H1 (cell line): Measurements from ENCODE around the gene CUX1. TPM values are rescaled to one million over a fixed set of nuclear protein-coding genes. Genes with fewer than 3 reads are reported as not detected.
A peak's percentile ranks its signal among the peaks of the same experiment; 100 is the strongest.
"Not testable (repeated sequence)": the region's sequence is repeated elsewhere in the genome, so short reads cannot be mapped to it uniquely, and the experiment has no call there.

ENCODE experiments used
- CTCF ChIA-PET: fragments of 300-600 bp; sonication (Branson Sonifier 250); formaldehyde crosslinking; loops from one replicate; lab custom pipeline; 2021; ENCODE audit not compliant: partially characterized antibody; lab: Charles Lee
- POLR2A ChIA-PET: fragments of 300-600 bp; sonication (Branson Sonifier 250); formaldehyde crosslinking; loops from one replicate; lab custom pipeline; 2021; ENCODE audit warnings: inconsistent platforms; ENCODE audit not compliant: partially characterized antibody; lab: Charles Lee
- DNase-seq, 2 experiments: peaks; one replicate each; pipeline versions ENCODE4 v3.0.0 to v3.0.0-alpha.2; 2010 to 2022; ENCODE audit warnings: low spot score in 2 of 2, low read depth in 1 of 2, mixed read lengths in 1 of 2
- FAIRE-seq: peaks from 2 replicates; lab custom pipeline; 2011; peaks lifted over from hg19 to GRCh38; lab: Jason Lieb, UNC
- H2AFZ ChIP-seq: 2 replicates; pipeline ENCODE4 v1.8.1; 2012; ENCODE audit warnings: low read length, inconsistent platforms
- H2AK5ac ChIP-seq: 2 replicates; pipeline ENCODE4 v1.6.1; 2013; ENCODE audit warnings: low read depth, low read length
- H2BK120ac ChIP-seq: replicated peaks from 2 replicates; pipeline ENCODE3; 2013; ENCODE audit warnings: low read depth, low read length, inconsistent platforms
- H2BK12ac ChIP-seq: 2 replicates; pipeline ENCODE4 v1.6.1; 2013; ENCODE audit warnings: low read depth, low read length
- H2BK15ac ChIP-seq: 2 replicates; pipeline ENCODE4 v1.6.1; 2013; ENCODE audit warnings: low read length
- H2BK20ac ChIP-seq: 2 replicates; pipeline ENCODE4 v1.6.1; 2013; ENCODE audit warnings: low read length
- H2BK5ac ChIP-seq: 2 replicates; pipeline ENCODE4 v1.6.1; 2013; ENCODE audit warnings: low read depth, low read length
- H3K14ac ChIP-seq: 2 replicates; pipeline ENCODE4 v1.6.1; 2013; ENCODE audit warnings: inconsistent platforms; ENCODE audit not compliant: insufficient read length
- H3K18ac ChIP-seq: 2 replicates; pipeline ENCODE4 v1.6.1; 2013; ENCODE audit warnings: low read length; ENCODE audit errors: extremely low read depth
- H3K23ac ChIP-seq: 2 replicates; pipeline ENCODE4 v1.6.1; 2013; ENCODE audit warnings: inconsistent platforms; ENCODE audit not compliant: insufficient read length
- H3K23me2 ChIP-seq: 2 replicates; pipeline ENCODE4 v1.6.1; 2013; ENCODE audit warnings: low read depth, low read length
- H3K27ac ChIP-seq: 2 replicates; pipeline ENCODE4 v1.6.1; 2011; ENCODE audit warnings: low read depth, low read length, inconsistent platforms
- H3K27me3 ChIP-seq, 4 experiments: replicated peaks in 1 of 4; 1 replicate in 1 of 4; 2 replicates in 3 of 4; pipeline versions ENCODE4 v1.6.1 to v1.8.1; 2011 to 2013; ENCODE audit warnings: low read length in 3 of 4, mild to moderate bottlenecking in 3 of 4, inconsistent platforms in 2 of 4, mixed read lengths in 2 of 4, moderate library complexity in 1 of 4; ENCODE audit not compliant: control insufficient read depth in 3 of 4, insufficient read depth in 3 of 4; ENCODE audit errors: extremely low read depth in 1 of 4
- H3K36me3 ChIP-seq, 4 experiments: 2 replicates each; pipeline versions ENCODE4 v1.6.1 to v1.8.1; 2011 to 2013; ENCODE audit warnings: mild to moderate bottlenecking in 4 of 4, low read length in 3 of 4, moderate library complexity in 2 of 4, control low read depth in 1 of 4, inconsistent platforms in 1 of 4; ENCODE audit not compliant: insufficient read depth in 4 of 4, control insufficient read depth in 2 of 4
- H3K4ac ChIP-seq: replicated peaks from 2 replicates; pipeline ENCODE3; 2013; ENCODE audit warnings: low read length, low read depth, mixed read lengths, inconsistent platforms; ENCODE audit not compliant: insufficient read length
- H3K4me1 ChIP-seq, 4 experiments: replicated peaks in 1 of 4; 1 replicate in 1 of 4; 2 replicates in 3 of 4; pipeline versions ENCODE4 v1.6.1 to v1.8.1; 2011 to 2013; ENCODE audit warnings: low read length in 3 of 4, inconsistent platforms in 2 of 4, mixed read lengths in 1 of 4; ENCODE audit not compliant: insufficient read depth in 4 of 4, control insufficient read depth in 3 of 4
- H3K4me2 ChIP-seq, 2 experiments: 2 replicates each; pipeline versions ENCODE4 v1.6.1 to v1.8.1; 2011 to 2013; ENCODE audit warnings: low read depth in 2 of 2, low read length in 2 of 2, control low read depth in 1 of 2, inconsistent platforms in 1 of 2, mild to moderate bottlenecking in 1 of 2; ENCODE audit not compliant: insufficient read depth in 1 of 2
- H3K4me3 ChIP-seq, 4 experiments: fragments of 200-600, 300-600 bp in 1 of 4; sonication (generic), shearing (Covaris generic), sonication (Bioruptor Twin) in 1 of 4; 2 replicates each; pipeline versions ENCODE4 v1.5.1 to v1.8.1; 2011 to 2016; ENCODE audit warnings: low read length in 4 of 4, low read depth in 3 of 4, control low read depth in 2 of 4, inconsistent platforms in 2 of 4, mild to moderate bottlenecking in 2 of 4, mixed read lengths in 1 of 4, moderate library complexity in 1 of 4; ENCODE audit not compliant: insufficient read depth in 2 of 4; ENCODE audit errors: extremely low read depth in 1 of 4
- H3K56ac ChIP-seq: replicated peaks from 2 replicates; pipeline ENCODE3; 2013; ENCODE audit warnings: low read depth, mild to moderate bottlenecking, mixed read lengths, low read length, inconsistent platforms; ENCODE audit not compliant: insufficient read length
- H3K79me1 ChIP-seq: 2 replicates; pipeline ENCODE4 v1.6.1; 2013; ENCODE audit warnings: low read depth, low read length, control low read depth
- H3K79me2 ChIP-seq, 2 experiments: 2 replicates each; pipeline versions ENCODE4 v1.6.1 to v1.8.1; 2012 to 2013; ENCODE audit warnings: low read length in 2 of 2, mild to moderate bottlenecking in 2 of 2, inconsistent platforms in 1 of 2; ENCODE audit not compliant: insufficient read depth in 2 of 2, control insufficient read depth in 1 of 2
- H3K9ac ChIP-seq, 4 experiments: replicated peaks in 1 of 4; 1 replicate in 1 of 4; 2 replicates in 3 of 4; pipeline versions ENCODE4 v1.6.1 to v1.8.1; 2011 to 2013; ENCODE audit warnings: low read depth in 3 of 4, low read length in 3 of 4, control low read depth in 2 of 4, mild to moderate bottlenecking in 2 of 4, moderate library complexity in 2 of 4, inconsistent platforms in 1 of 4; ENCODE audit errors: extremely low read depth in 1 of 4
- H3K9me3 ChIP-seq, 2 experiments: 2 replicates each; pipeline versions ENCODE4 v1.6.1 to v1.8.1; 2012 to 2013; ENCODE audit warnings: mild to moderate bottlenecking in 2 of 2, moderate library complexity in 2 of 2, control low read depth in 1 of 2, inconsistent platforms in 1 of 2, low read depth in 1 of 2, low read length in 1 of 2, mixed read lengths in 1 of 2; ENCODE audit not compliant: insufficient read depth in 2 of 2
- H4K20me1 ChIP-seq, 2 experiments: replicated peaks in 1 of 2; 2 replicates each; pipeline versions ENCODE3 to v1.8.1; 2011 to 2013; ENCODE audit warnings: inconsistent platforms in 2 of 2, low read length in 2 of 2, mild to moderate bottlenecking in 1 of 2; ENCODE audit not compliant: insufficient read depth in 2 of 2, control insufficient read depth in 1 of 2
- H4K5ac ChIP-seq: 2 replicates; pipeline ENCODE4 v1.6.1; 2013; ENCODE audit warnings: low read length, low read depth, mixed read lengths, inconsistent platforms; ENCODE audit not compliant: insufficient read length
- H4K8ac ChIP-seq: 2 replicates; pipeline ENCODE4 v1.8.0; 2013; ENCODE audit warnings: mild to moderate bottlenecking, moderate library complexity, low read length, inconsistent platforms; ENCODE audit not compliant: insufficient read depth; ENCODE audit errors: extremely low read depth
- H4K91ac ChIP-seq: replicated peaks from 2 replicates; pipeline ENCODE3; 2013; ENCODE audit warnings: low read length, mixed read lengths, inconsistent platforms; ENCODE audit not compliant: insufficient read length
- WGBS, 2 experiments: shearing (Covaris generic) in 1 of 2; methylation state at CpG; one replicate each; pipeline versions ENCODE4 v1.1.6 to v1.1.7; 2013 to 2015; ENCODE audit warnings: low lambda C conversion rate in 2 of 2, mixed read lengths in 2 of 2, inconsistent platforms in 1 of 2, low coverage in 1 of 2, missing lambda C conversion rate in 1 of 2; ENCODE audit not compliant: insufficient replicate concordance in 2 of 2, insufficient coverage in 1 of 2, insufficient read length in 1 of 2; ENCODE audit errors: extremely low coverage in 1 of 2, missing lambda C conversion rate in 1 of 2; 5-methylcytosine and 5-hydroxymethylcytosine counted together
- polyA plus RNA-seq, 7 experiments: library from polyadenylated mRNA; depleted of rRNA in 3 of 7; stranded (reverse) in 5 of 7; unstranded in 2 of 7; fragments of >200 nt in 5 of 7; fragments of 200-250 nt in 2 of 7; gene quantifications; 1 replicate in 5 of 7; 2 replicates in 1 of 7; 4 replicates in 1 of 7; pipeline versions ENCODE4 v1.2.1 to v1.2.3, GENCODE V29; 2011 to 2013; ENCODE audit warnings: missing spikeins in 2 of 7, mixed read lengths in 2 of 7
- total RNA-seq: library from RNA; stranded (reverse); fragmentation: NEBNext Ultra II Directional; extraction: Animal tissue kit (Norgen Biotek cat#: 25700); gene quantifications from 2 replicates; pipeline ENCODE4 v1.2.1, GENCODE V29; 2021

The CUX1 gene
- total and polyA plus RNA-seq, 2 of the 8 experiments (the other 6 are each of a cell fraction or from before 2014, with no cell fraction given): 21.6 to 65.9 TPM

- not testable (repeated sequence) for H4K91ac ChIP-seq, H2BK20ac ChIP-seq, H2AFZ ChIP-seq, H3K27ac ChIP-seq, H3K14ac ChIP-seq, H3K9me3 ChIP-seq, H4K5ac ChIP-seq, H3K56ac ChIP-seq, H2BK5ac ChIP-seq, H3K9ac ChIP-seq, H3K4me3 ChIP-seq, H3K23ac ChIP-seq, H3K18ac ChIP-seq, H3K79me1 ChIP-seq, H3K23me2 ChIP-seq, H2BK120ac ChIP-seq, H3K27me3 ChIP-seq, H2BK15ac ChIP-seq, H4K20me1 ChIP-seq, DNase-seq, FAIRE-seq, H4K8ac ChIP-seq, H3K4ac ChIP-seq, H3K4me1 ChIP-seq, H2AK5ac ChIP-seq, H3K79me2 ChIP-seq, H3K36me3 ChIP-seq
- ChIA-PET CTCF (interaction anchor here (0.9 to 12.9 kb wide), 18 partner anchors 9 to 699 kb away, joined by 3 to 134 read pairs (median 4); partner anchors contain the start of genes ALKBH4 and LRWD1), POLR2A (interaction anchor here (1.5 kb wide), 1 partner anchor 95 kb away, joined by 3 read pairs; the partner anchor contains the start of gene PRKRIP1)
- Histone ChIP-seq H2BK12ac (peak overlapping the region; percentile 44; the same call in 1 of the 2 replicates), H3K4me2 (peak overlapping the region; percentile 12 to 39; a peak in 3 of 4 replicates)
- WGBS, 2 experiments: 94% methylated on average over 14 of the region's 14 CpGs; no CpG with 5 or more reads in 1 of the 2 experiments
Measured at GRCh38 chr7:102301367-102301766, 483.9 kb downstream of the CUX1 start.
